ENCODE measurements around the gene SBF2. TPM values are rescaled to one million over a fixed set of nuclear protein-coding genes. Genes with fewer than 3 reads are reported as not detected.
A peak's percentile ranks its signal among the peaks of the same experiment; 100 is the strongest.

Gene SBF2
- total and polyA plus RNA-seq, 2 of the 13 experiments (the other 11 are each of a cell fraction or from before 2014, with no cell fraction given) = 24.0 to 45.8 TPM

DNA sequence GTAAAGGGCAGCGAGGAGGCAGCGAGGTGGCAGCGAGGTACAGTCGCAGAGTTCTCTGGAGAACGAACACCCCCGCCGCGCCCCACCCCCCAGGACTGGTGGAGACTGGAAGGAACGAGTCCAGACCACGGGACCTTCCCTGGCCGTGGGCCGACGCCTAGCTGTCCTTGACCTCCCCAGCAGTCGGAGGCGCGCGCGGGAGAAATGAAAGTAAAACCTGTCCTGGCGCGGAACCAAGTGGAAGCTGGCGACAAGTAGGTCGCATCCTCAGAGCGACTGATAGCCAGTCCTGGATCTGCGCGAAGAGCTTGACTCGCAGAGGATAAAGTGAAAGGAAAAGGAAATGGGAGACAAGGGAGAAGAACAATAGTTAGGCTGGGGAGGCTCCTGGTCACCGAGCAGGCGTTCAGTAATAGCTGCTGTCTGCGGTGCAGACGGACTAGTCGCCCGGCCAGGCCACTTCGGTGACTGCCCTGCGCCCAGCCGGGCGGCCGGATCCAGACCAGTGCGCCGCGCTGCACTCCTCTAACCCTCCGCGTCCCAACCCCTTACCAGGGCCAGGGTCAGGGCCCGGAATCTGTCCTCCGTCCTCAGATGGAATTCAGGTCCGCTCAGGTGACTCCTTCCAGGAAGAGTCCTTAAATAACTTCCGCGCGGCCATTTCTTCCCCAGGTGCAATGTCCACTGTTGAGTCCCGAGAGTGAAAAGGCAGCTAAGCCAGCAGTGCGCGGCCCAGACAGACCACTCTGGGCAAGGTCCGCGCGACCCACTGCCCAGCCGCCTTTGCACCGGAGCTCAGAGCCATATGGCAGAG, 8.9 kb upstream of the SBF2 start (continued):
- no peak for TF ChIP-seq MAFK (conservative IDR thresholded peaks at IDR 0.05 in 1 of 2, IDR thresholded peaks at IDR 0.05 in 1 of 2; ENCODE audit: low read length in 2 of 2)
- no peak for TF ChIP-seq DMTF1 (CRISPR knock-in tag; IDR thresholded peaks at IDR 0.05)
- TF ChIP-seq, protein P1, sequence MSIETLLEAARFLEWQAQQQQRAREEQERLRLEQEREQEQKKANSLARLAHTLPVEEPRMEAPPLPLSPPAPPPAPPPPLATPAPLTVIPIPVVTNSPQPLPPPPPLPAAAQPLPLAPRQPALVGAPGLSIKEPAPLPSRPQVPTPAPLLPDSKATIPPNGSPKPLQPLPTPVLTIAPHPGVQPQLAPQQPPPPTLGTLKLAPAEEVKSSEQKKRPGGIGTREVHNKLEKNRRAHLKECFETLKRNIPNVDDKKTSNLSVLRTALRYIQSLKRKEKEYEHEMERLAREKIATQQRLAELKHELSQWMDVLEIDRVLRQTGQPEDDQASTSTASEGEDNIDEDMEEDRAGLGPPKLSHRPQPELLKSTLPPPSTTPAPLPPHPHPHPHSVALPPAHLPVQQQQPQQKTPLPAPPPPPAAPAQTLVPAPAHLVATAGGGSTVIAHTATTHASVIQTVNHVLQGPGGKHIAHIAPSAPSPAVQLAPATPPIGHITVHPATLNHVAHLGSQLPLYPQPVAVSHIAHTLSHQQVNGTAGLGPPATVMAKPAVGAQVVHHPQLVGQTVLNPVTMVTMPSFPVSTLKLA (IDR thresholded peaks at IDR 0.05) = no peak
- no peak; the same call in 1 of the 2 replicates for TF ChIP-seq NFKBIZ (CRISPR knock-in tag; IDR thresholded peaks at IDR 0.05)
- TF ChIP-seq AGO1 (IDR thresholded peaks at IDR 0.05; ENCODE audit: low read depth, low read length, poor library complexity, severe bottlenecking) = peak; percentile 3
- TF ChIP-seq, protein P2, sequence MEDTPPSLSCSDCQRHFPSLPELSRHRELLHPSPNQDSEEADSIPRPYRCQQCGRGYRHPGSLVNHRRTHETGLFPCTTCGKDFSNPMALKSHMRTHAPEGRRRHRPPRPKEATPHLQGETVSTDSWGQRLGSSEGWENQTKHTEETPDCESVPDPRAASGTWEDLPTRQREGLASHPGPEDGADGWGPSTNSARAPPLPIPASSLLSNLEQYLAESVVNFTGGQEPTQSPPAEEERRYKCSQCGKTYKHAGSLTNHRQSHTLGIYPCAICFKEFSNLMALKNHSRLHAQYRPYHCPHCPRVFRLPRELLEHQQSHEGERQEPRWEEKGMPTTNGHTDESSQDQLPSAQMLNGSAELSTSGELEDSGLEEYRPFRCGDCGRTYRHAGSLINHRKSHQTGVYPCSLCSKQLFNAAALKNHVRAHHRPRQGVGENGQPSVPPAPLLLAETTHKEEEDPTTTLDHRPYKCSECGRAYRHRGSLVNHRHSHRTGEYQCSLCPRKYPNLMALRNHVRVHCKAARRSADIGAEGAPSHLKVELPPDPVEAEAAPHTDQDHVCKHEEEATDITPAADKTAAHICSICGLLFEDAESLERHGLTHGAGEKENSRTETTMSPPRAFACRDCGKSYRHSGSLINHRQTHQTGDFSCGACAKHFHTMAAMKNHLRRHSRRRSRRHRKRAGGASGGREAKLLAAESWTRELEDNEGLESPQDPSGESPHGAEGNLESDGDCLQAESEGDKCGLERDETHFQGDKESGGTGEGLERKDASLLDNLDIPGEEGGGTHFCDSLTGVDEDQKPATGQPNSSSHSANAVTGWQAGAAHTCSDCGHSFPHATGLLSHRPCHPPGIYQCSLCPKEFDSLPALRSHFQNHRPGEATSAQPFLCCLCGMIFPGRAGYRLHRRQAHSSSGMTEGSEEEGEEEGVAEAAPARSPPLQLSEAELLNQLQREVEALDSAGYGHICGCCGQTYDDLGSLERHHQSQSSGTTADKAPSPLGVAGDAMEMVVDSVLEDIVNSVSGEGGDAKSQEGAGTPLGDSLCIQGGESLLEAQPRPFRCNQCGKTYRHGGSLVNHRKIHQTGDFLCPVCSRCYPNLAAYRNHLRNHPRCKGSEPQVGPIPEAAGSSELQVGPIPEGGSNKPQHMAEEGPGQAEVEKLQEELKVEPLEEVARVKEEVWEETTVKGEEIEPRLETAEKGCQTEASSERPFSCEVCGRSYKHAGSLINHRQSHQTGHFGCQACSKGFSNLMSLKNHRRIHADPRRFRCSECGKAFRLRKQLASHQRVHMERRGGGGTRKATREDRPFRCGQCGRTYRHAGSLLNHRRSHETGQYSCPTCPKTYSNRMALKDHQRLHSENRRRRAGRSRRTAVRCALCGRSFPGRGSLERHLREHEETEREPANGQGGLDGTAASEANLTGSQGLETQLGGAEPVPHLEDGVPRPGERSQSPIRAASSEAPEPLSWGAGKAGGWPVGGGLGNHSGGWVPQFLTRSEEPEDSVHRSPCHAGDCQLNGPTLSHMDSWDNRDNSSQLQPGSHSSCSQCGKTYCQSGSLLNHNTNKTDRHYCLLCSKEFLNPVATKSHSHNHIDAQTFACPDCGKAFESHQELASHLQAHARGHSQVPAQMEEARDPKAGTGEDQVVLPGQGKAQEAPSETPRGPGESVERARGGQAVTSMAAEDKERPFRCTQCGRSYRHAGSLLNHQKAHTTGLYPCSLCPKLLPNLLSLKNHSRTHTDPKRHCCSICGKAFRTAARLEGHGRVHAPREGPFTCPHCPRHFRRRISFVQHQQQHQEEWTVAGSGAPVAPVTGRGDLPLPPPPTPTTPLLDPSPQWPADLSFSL (CRISPR knock-in tag; IDR thresholded peaks at IDR 0.05) = no peak
- TF ChIP-seq POLR2AphosphoS5 (IDR thresholded peaks at IDR 0.05; ENCODE audit: low read depth, low read length) = peak; percentile 48; the same call in 1 of the 2 replicates
- TF ChIP-seq, protein P3, sequence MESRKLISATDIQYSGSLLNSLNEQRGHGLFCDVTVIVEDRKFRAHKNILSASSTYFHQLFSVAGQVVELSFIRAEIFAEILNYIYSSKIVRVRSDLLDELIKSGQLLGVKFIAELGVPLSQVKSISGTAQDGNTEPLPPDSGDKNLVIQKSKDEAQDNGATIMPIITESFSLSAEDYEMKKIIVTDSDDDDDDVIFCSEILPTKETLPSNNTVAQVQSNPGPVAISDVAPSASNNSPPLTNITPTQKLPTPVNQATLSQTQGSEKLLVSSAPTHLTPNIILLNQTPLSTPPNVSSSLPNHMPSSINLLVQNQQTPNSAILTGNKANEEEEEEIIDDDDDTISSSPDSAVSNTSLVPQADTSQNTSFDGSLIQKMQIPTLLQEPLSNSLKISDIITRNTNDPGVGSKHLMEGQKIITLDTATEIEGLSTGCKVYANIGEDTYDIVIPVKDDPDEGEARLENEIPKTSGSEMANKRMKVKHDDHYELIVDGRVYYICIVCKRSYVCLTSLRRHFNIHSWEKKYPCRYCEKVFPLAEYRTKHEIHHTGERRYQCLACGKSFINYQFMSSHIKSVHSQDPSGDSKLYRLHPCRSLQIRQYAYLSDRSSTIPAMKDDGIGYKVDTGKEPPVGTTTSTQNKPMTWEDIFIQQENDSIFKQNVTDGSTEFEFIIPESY (CRISPR knock-in tag; IDR thresholded peaks at IDR 0.05) = no peak
- TF ChIP-seq THAP7 (CRISPR knock-in tag; IDR thresholded peaks at IDR 0.05) = peak; percentile 47
- no peak for TF ChIP-seq MBD4 (IDR thresholded peaks at IDR 0.05; ENCODE audit: borderline replicate concordance, low read length)
- no peak for TF ChIP-seq ARNTL (CRISPR knock-in tag; IDR thresholded peaks at IDR 0.05)
- TF ChIP-seq TAF15 (IDR thresholded peaks at IDR 0.05; ENCODE audit: low read depth, low read length, poor library complexity, severe bottlenecking) = no peak
- no peak for TF ChIP-seq AHR (CRISPR knock-in tag; IDR thresholded peaks at IDR 0.05)
- no peak for TF ChIP-seq SP1 (IDR thresholded peaks at IDR 0.05)
- no peak for TF ChIP-seq SP1 (CRISPR knock-in tag; IDR thresholded peaks at IDR 0.05)
- TF ChIP-seq ZNF816 (CRISPR knock-in tag; IDR thresholded peaks at IDR 0.05; ENCODE audit: borderline replicate concordance) = no peak
